Neural progenitor cell (in vitro differentiated cells): ENCODE data around the gene MUC6. TPM values are rescaled to one million over a fixed set of nuclear protein-coding genes. Genes with fewer than 3 reads are reported as not detected.

Experiments
- DNase-seq: peaks from one replicate; pipeline ENCODE4 v3.0.0-alpha.2; 2016; ENCODE audit warnings: low spot score
- H2AFZ ChIP-seq: fragments of 200-600 bp; sonication (generic); replicated peaks from 2 replicates; pipeline ENCODE4 v1.6.1; 2016; ENCODE audit warnings: antibody characterized with exemption
- H3F3A ChIP-seq: fragments of 200-600 bp; sonication (generic); 2 replicates; pipeline ENCODE4 v1.6.1; 2016; ENCODE audit warnings: antibody characterized with exemption, low read depth
- H3K27ac ChIP-seq: fragments of 200-600 bp; sonication (generic); 2 replicates; pipeline ENCODE4 v1.5.1; 2016; ENCODE audit warnings: mild to moderate bottlenecking
- H3K27me3 ChIP-seq: fragments of 200-600 bp; sonication (generic); 2 replicates; pipeline ENCODE4 v1.6.1; 2016; ENCODE audit warnings: mild to moderate bottlenecking, moderate library complexity
- H3K36me3 ChIP-seq: fragments of 200-600 bp; sonication (generic); 2 replicates; pipeline ENCODE4 v1.5.1; 2016
- H3K4me1 ChIP-seq: fragments of 200-600 bp; sonication (generic); 2 replicates; pipeline ENCODE4 v1.6.1; 2016; ENCODE audit warnings: mixed run types
- H3K4me2 ChIP-seq: fragments of 200-600 bp; sonication (generic); 2 replicates; pipeline ENCODE4 v1.6.1; 2016
- H3K4me3 ChIP-seq: fragments of 200-600 bp; sonication (generic); 2 replicates; pipeline ENCODE4 v1.5.1; 2016
- H3K79me2 ChIP-seq: fragments of 200-600 bp; sonication (generic); 2 replicates; pipeline ENCODE4 v1.6.1; 2016; ENCODE audit warnings: low read depth
- H3K9ac ChIP-seq: fragments of 200-600 bp; sonication (generic); 2 replicates; pipeline ENCODE4 v1.6.1; 2016
- H3K9me3 ChIP-seq: fragments of 200-600 bp; sonication (generic); 2 replicates; pipeline ENCODE4 v1.5.1; 2016; ENCODE audit warnings: low read depth
- H4K20me1 ChIP-seq: fragments of 200-600 bp; sonication (generic); 2 replicates; pipeline ENCODE4 v1.6.1; 2016; ENCODE audit warnings: low read depth
- H3K27ac Mint-ChIP-seq: 3 replicates; pipeline ENCODE4 v1.8.0; 2021; ENCODE audit warnings: mixed read lengths
- H3K27me3 Mint-ChIP-seq: 2 replicates; pipeline ENCODE4 v1.8.0; 2022; ENCODE audit warnings: low read depth, mild to moderate bottlenecking, inconsistent platforms, moderate library complexity, mixed read lengths; ENCODE audit not compliant: insufficient read depth
- H3K36me3 Mint-ChIP-seq: 3 replicates; pipeline ENCODE4 v1.8.0; 2021; ENCODE audit warnings: mixed read lengths
- H3K4me1 Mint-ChIP-seq: 3 replicates; pipeline ENCODE4 v1.8.0; 2021; ENCODE audit warnings: mixed read lengths
- H3K4me3 Mint-ChIP-seq: 3 replicates; pipeline ENCODE4 v1.8.0; 2021; ENCODE audit warnings: mild to moderate bottlenecking, moderate library complexity, mixed read lengths
- H3K9me3 Mint-ChIP-seq: 3 replicates; pipeline ENCODE4 v1.8.0; 2020; ENCODE audit warnings: mixed read lengths
- EZH2 ChIP-seq: fragments of 200-600 bp; sonication (generic); IDR thresholded peaks from 2 replicates; pipeline ENCODE4 v1.6.1; 2017; ENCODE audit warnings: antibody characterized with exemption, mild to moderate bottlenecking, moderate library complexity
- EZH2phosphoT487 ChIP-seq: fragments of 200-600 bp; sonication (generic); IDR thresholded peaks from 2 replicates; pipeline ENCODE4 v1.6.1; 2017; ENCODE audit warnings: antibody characterized with exemption
- total RNA-seq: library from RNA; depleted of rRNA; stranded (reverse); fragments of >200 nt; gene quantifications from 2 replicates; pipeline ENCODE4 v1.2.3, GENCODE V29; 2015; ENCODE audit warnings: low replicate concordance
- TF ChIP-seq, protein P1 (sequence below): fragments of 200-600 bp; sonication (generic); IDR thresholded peaks from 2 replicates; pipeline ENCODE4 v1.5.1; 2017; ENCODE audit warnings: antibody characterized with exemption, mild to moderate bottlenecking

MUC6 gene
- total RNA-seq, 1 donor from 2014 or later = not detected

DNA sequence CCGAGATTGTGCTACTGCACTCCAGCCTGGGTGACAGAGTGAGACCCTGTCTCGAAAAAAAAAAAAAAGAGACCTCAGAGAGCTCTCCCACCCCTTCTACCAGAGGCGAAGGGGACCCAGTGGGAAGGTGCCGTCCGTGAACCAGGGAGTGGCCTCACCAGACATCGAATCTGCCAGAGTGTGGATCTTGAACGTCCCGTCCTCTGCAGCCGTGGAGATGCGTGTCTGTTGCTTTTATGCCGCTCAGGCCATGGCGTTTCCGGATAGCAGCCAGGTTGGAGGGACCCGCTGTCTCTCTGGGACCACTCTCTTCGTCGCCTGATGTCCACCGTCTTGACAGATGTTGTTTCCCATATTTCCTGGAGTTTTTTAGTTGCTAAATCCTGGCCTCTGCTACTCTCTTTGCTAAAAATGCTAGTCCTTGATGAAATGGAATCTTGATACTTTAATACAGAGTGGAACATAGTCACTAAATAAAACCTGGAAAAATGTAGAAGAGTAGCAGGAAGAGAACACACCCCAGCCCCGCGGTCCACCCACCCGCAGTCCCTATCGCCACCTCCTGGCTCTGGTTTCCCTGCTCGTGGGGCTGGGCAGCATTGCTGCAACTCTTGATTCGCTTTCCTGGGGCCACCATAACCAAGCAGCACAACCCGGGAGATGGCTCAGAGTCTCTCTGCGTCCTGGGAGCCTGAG lies 12.0 kb upstream of the MUC6 start:
- no peak for DNase-seq

DNA sequence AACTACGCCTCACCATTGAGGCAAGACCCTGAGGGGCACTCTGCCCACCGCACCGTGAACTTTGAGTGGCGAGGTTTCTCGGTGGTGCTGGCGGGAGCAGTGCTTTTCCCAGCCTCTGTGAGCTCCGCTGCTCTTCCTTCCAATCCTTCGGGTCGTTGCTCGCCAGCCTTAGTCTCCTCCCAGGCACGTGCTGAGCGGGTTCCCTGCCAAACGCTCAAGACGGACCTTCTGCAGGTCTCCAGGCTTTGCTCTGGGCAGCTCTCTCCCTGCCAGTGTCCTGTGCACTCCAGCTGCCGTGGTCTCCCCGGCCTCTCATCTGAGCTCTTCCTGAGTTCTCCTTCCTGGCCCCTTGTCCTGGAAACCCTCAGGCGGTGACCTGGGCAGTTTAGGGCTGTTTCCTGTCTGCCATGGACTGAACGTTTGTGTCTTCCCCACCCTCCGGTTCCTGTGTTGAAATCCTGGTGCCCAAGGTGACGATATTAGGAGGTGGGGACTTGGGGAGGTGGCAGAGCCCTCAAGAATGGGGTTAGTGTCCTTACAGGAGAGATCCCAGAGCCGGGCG lies 11.2 kb upstream of the MUC6 start:
- TF ChIP-seq EZH2phosphoT487 (no peak), EZH2 (no peak)
- TF ChIP-seq, protein P1, sequence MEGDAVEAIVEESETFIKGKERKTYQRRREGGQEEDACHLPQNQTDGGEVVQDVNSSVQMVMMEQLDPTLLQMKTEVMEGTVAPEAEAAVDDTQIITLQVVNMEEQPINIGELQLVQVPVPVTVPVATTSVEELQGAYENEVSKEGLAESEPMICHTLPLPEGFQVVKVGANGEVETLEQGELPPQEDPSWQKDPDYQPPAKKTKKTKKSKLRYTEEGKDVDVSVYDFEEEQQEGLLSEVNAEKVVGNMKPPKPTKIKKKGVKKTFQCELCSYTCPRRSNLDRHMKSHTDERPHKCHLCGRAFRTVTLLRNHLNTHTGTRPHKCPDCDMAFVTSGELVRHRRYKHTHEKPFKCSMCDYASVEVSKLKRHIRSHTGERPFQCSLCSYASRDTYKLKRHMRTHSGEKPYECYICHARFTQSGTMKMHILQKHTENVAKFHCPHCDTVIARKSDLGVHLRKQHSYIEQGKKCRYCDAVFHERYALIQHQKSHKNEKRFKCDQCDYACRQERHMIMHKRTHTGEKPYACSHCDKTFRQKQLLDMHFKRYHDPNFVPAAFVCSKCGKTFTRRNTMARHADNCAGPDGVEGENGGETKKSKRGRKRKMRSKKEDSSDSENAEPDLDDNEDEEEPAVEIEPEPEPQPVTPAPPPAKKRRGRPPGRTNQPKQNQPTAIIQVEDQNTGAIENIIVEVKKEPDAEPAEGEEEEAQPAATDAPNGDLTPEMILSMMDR = no peak
- H3K36me3 Mint-ChIP-seq = no peaks in the 10 kb centered on the region
- no peaks in the 10 kb centered on the region for H3K9me3 ChIP-seq
- H3K4me1 ChIP-seq = no peaks in the 10 kb centered on the region
- H3K4me3 Mint-ChIP-seq = no peak overlapping the region
- H3K4me3 ChIP-seq = no peak overlapping the region
- H2AFZ ChIP-seq = no peak overlapping the region
- no peaks in the 10 kb centered on the region for H3F3A ChIP-seq
- no peaks in the 10 kb centered on the region for H4K20me1 ChIP-seq
- H3K9me3 Mint-ChIP-seq = no peaks in the 10 kb centered on the region
- DNase-seq = no peak
- H3K27ac ChIP-seq = no peak overlapping the region
- H3K79me2 ChIP-seq = no peaks in the 10 kb centered on the region
- H3K36me3 ChIP-seq = no peaks in the 10 kb centered on the region
- H3K4me2 ChIP-seq = no peak overlapping the region
- peak overlapping the region; percentile 46 for H3K27ac Mint-ChIP-seq
- H3K27me3 Mint-ChIP-seq = peaks cover 2% of the 10 kb centered on the region
- no peak overlapping the region for H3K9ac ChIP-seq
- H3K27me3 ChIP-seq = no peaks in the 10 kb centered on the region
- H3K4me1 Mint-ChIP-seq = no peaks in the 10 kb centered on the region

More for the DNA sequence above, 12.0 kb upstream of the MUC6 start:
- Mint-ChIP-seq H3K4me3 (no peak overlapping the region), H3K27me3 (peaks cover 2% of the 10 kb centered on the region), H3K36me3 (no peaks in the 10 kb centered on the region), H3K9me3 (no peaks in the 10 kb centered on the region), H3K4me1 (no peaks in the 10 kb centered on the region), H3K27ac (no peak overlapping the region)
- no peaks in the 10 kb centered on the region for H3K9me3 ChIP-seq
- TF ChIP-seq EZH2phosphoT487 (no peak), EZH2 (no peak)
- TF ChIP-seq, protein P1 = no peak
- no peak overlapping the region for H3K4me3 ChIP-seq
- no peaks in the 10 kb centered on the region for H3K79me2 ChIP-seq
- no peaks in the 10 kb centered on the region for H3K36me3 ChIP-seq
- no peak overlapping the region for H3K4me2 ChIP-seq
- no peak overlapping the region for H2AFZ ChIP-seq
- no peaks in the 10 kb centered on the region for H3F3A ChIP-seq
- no peak overlapping the region for H3K9ac ChIP-seq
- no peaks in the 10 kb centered on the region for H3K4me1 ChIP-seq
- no peak overlapping the region for H3K27ac ChIP-seq
- H3K27me3 ChIP-seq = no peaks in the 10 kb centered on the region
- H4K20me1 ChIP-seq = no peaks in the 10 kb centered on the region

DNA sequence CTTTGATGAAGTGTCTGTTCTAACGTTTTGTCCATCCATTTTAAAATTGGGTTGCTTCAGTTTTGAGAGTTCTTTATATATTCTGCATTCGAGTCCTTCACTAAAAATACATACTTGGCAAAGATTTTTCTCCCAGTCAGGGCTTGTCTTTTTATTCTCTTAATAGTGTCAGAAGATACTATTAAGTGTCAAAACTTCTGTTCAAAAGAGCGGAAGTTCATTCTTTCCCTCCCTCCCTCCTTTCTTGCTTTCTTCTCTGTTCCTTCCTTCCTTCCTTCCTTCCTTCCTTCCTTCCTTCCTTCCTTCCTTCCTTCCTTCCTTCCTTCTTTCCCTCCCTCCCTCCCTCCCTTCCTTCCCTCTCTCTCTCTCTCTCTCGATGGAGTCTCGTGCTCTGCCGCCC lies 7.6 kb upstream of the MUC6 start:
- Mint-ChIP-seq H3K4me1 (no peaks in the 10 kb centered on the region), H3K27ac (no peak overlapping the region)

More for the DNA sequence above, 7.6 kb upstream of the MUC6 start:
- H3K4me1 ChIP-seq = no peaks in the 10 kb centered on the region
- TF ChIP-seq EZH2 (no peak), EZH2phosphoT487 (no peak)
- TF ChIP-seq, protein P1 = no peak
- Mint-ChIP-seq H3K27me3 (peaks cover under 1% of the 10 kb centered on the region), H3K9me3 (no peaks in the 10 kb centered on the region), H3K36me3 (no peaks in the 10 kb centered on the region), H3K4me3 (no peak overlapping the region)
- H3K36me3 ChIP-seq = no peaks in the 10 kb centered on the region
- no peaks in the 10 kb centered on the region for H3K27me3 ChIP-seq
- H3K9ac ChIP-seq = no peak overlapping the region
- no peak overlapping the region for H2AFZ ChIP-seq
- H3K9me3 ChIP-seq = no peaks in the 10 kb centered on the region
- H3K27ac ChIP-seq = no peak overlapping the region
- no peak for DNase-seq
- no peaks in the 10 kb centered on the region for H4K20me1 ChIP-seq
- H3K79me2 ChIP-seq = no peaks in the 10 kb centered on the region
- no peak overlapping the region for H3K4me2 ChIP-seq
- no peaks in the 10 kb centered on the region for H3F3A ChIP-seq
- H3K4me3 ChIP-seq = no peak overlapping the region
